ENCODE data around the gene KIAA1328. TPM values are rescaled to one million over a fixed set of nuclear protein-coding genes. Genes with fewer than 3 reads are reported as not detected.
A peak's percentile ranks its signal among the peaks of the same experiment; 100 is the strongest.
"Not testable (repeated sequence)": the region's sequence is repeated elsewhere in the genome, so short reads cannot be mapped to it uniquely, and the experiment has no call there.

Gene KIAA1328
- total RNA-seq, 1 donor from 2014 or later = 5.8 TPM

GRCh38 chr18:36872329-36872728 lies 43.4 kb downstream of the KIAA1328 start:
- H3K27me3 ChIP-seq (ENCODE audit: control insufficient read depth, insufficient read depth, low read length) = no peaks in the 10 kb centered on the region
- no peaks in the 10 kb centered on the region for H3K36me3 ChIP-seq (ENCODE audit: control insufficient read depth, insufficient read depth, low read length)
- TF ChIP-seq, protein P1, sequence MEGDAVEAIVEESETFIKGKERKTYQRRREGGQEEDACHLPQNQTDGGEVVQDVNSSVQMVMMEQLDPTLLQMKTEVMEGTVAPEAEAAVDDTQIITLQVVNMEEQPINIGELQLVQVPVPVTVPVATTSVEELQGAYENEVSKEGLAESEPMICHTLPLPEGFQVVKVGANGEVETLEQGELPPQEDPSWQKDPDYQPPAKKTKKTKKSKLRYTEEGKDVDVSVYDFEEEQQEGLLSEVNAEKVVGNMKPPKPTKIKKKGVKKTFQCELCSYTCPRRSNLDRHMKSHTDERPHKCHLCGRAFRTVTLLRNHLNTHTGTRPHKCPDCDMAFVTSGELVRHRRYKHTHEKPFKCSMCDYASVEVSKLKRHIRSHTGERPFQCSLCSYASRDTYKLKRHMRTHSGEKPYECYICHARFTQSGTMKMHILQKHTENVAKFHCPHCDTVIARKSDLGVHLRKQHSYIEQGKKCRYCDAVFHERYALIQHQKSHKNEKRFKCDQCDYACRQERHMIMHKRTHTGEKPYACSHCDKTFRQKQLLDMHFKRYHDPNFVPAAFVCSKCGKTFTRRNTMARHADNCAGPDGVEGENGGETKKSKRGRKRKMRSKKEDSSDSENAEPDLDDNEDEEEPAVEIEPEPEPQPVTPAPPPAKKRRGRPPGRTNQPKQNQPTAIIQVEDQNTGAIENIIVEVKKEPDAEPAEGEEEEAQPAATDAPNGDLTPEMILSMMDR (IDR thresholded peaks at IDR 0.05; ENCODE audit: insufficient read depth, low read length, poor library complexity, severe bottlenecking) = no peak
- DNase-seq (ENCODE audit: low read depth) = peak; percentile 19
- H3K4me3 ChIP-seq (ENCODE audit: low read depth, low read length) = no peak overlapping the region

DNA sequence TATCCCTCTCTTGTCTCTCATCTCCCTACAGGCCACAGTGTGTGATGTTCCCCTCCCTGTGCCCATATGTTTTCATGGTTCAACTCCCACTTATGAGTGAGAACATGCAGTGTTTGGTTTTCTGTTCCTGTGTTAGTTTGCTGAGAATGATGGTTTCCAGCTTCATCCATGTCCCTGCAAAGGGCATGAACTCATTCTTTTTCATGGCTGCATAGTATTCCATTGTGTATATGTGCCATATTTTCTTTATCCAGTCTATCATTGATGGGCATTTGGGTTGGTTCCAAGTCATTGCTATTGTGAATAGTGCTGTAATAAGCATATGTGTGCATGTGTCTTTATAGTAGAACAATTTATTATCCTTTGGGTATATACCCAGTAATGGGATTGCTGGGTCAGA lies 44.9 kb downstream of the KIAA1328 start:
- DNase-seq (ENCODE audit: low read depth); H3K36me3 ChIP-seq (ENCODE audit: control insufficient read depth, insufficient read depth, low read length); H3K4me3 ChIP-seq (ENCODE audit: low read depth, low read length); H3K27me3 ChIP-seq (ENCODE audit: control insufficient read depth, insufficient read depth, low read length): not testable (repeated sequence)

DNA sequence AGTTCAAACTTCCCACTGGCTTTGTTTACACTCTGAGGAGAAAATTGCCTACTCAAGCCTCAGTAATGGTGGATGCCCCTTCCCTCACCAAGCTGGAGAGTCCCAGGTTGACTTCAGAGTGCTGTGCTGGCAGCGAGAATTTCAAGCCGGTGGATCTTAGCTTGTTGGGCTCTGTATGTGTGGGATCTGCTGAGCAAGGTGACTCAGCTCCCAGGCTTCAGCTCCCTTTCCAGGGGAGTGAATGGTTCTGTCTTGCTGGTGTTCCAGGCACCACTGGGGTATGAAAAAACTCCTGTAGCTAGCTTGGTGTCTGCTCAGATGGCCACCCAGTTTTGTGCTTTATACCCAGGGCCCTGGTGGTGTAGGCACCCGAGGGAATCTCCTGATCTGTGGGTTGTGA lies 50.9 kb downstream of the KIAA1328 start:
- H3K36me3 ChIP-seq (ENCODE audit: control insufficient read depth, insufficient read depth, low read length); H3K4me3 ChIP-seq (ENCODE audit: low read depth, low read length); DNase-seq (ENCODE audit: low read depth): not testable (repeated sequence)

DNA sequence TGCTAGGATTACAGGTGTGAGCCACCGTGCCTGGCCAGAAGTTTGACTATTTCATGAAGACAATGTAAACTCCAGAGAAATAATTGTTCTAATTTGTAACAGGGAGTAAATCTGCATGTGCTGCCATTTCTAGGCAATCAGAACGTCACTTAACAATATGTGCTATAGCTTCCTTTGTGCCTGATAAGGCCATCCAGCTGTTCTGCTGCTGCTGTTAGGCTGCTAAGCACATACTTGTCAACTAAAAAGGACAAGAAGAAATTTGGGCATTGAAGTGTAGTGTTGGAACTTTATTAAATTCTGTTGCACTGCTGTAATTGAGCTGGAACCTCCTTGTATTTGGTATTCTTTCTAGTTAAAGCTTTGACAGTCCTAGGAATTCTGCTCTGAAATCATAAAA lies 57.1 kb downstream of the KIAA1328 start:
- Histone ChIP-seq H3K4me3 (ENCODE audit: low read depth, low read length) (no peak overlapping the region), H3K27me3 (ENCODE audit: control insufficient read depth, insufficient read depth, low read length) (no peaks in the 10 kb centered on the region), H3K36me3 (ENCODE audit: control insufficient read depth, insufficient read depth, low read length) (no peaks in the 10 kb centered on the region)
- TF ChIP-seq, protein P1 (IDR thresholded peaks at IDR 0.05; ENCODE audit: insufficient read depth, low read length, poor library complexity, severe bottlenecking) = no peak
- no peak for DNase-seq (ENCODE audit: low read depth)

More for the DNA sequence above, 50.9 kb downstream of the KIAA1328 start:
- H3K27me3 ChIP-seq (ENCODE audit: control insufficient read depth, insufficient read depth, low read length) = not testable (repeated sequence)

- TF ChIP-seq, protein P1 (IDR thresholded peaks at IDR 0.05; ENCODE audit: insufficient read depth, low read length, poor library complexity, severe bottlenecking) = no peak
- DNase-seq (ENCODE audit: low read depth) = no peak
- Histone ChIP-seq H3K4me3 (ENCODE audit: low read depth, low read length) (no peak overlapping the region), H3K36me3 (ENCODE audit: control insufficient read depth, insufficient read depth, low read length) (no peaks in the 10 kb centered on the region), H3K27me3 (ENCODE audit: control insufficient read depth, insufficient read depth, low read length) (no peaks in the 10 kb centered on the region)
Measured at GRCh38 chr18:36887114-36887513, 58.2 kb downstream of the KIAA1328 start.

- no peak for DNase-seq (ENCODE audit: low read depth)
- Histone ChIP-seq H3K27me3 (ENCODE audit: control insufficient read depth, insufficient read depth, low read length) (no peaks in the 10 kb centered on the region), H3K4me3 (ENCODE audit: low read depth, low read length) (no peak overlapping the region), H3K36me3 (ENCODE audit: control insufficient read depth, insufficient read depth, low read length) (no peaks in the 10 kb centered on the region)
- TF ChIP-seq, protein P1 (IDR thresholded peaks at IDR 0.05; ENCODE audit: insufficient read depth, low read length, poor library complexity, severe bottlenecking) = no peak
Measured at GRCh38 chr18:36887864-36888263, 58.9 kb downstream of the KIAA1328 start.

DNA sequence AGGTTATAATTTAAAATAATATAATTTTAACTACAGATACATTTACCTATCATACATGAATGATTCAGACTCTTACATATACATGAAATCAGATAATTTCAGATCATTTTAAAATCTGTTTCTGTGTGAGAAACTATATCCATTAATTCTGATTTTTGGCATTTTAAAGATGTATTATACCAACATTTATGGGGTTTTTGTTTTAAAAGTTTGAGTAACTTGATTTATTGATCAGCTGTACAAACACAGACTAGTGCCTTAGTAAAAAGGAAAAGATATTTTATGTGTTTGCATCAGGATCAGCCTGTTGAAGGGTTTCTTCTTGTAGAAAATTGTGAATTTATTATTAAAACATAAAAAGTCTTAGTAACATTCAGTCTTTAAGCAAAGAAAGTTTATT lies 59.9 kb downstream of the KIAA1328 start:
- Histone ChIP-seq H3K4me3 (ENCODE audit: low read depth, low read length) (no peak overlapping the region), H3K27me3 (ENCODE audit: control insufficient read depth, insufficient read depth, low read length) (no peaks in the 10 kb centered on the region), H3K36me3 (ENCODE audit: control insufficient read depth, insufficient read depth, low read length) (no peaks in the 10 kb centered on the region)
- TF ChIP-seq, protein P1 (IDR thresholded peaks at IDR 0.05; ENCODE audit: insufficient read depth, low read length, poor library complexity, severe bottlenecking) = no peak
- DNase-seq (ENCODE audit: low read depth) = no peak

Measured in kidney epithelial cell (primary cell).